K562 (cell line): Measurements from ENCODE around the gene PDLIM7. TPM values are rescaled to one million over a fixed set of nuclear protein-coding genes. Genes with fewer than 3 reads are reported as not detected.

Source experiments
- ILK ChIP-seq: fragments of 450-650 bp; IDR thresholded peaks from 2 replicates; pipeline ENCODE4 v1.6.1; 2016; ENCODE audit warnings: missing genetic modification characterization, low read depth, mild to moderate bottlenecking, missing compliant biosample characterization, moderate library complexity, borderline replicate concordance
- KLF16 ChIP-seq: IDR thresholded peaks from 2 replicates; pipeline ENCODE4 v1.6.1; 2016; ENCODE audit warnings: antibody characterized with exemption
- RBBP5 ChIP-seq: fragments of 200-600 bp; sonication (generic); IDR thresholded peaks from 2 replicates; pipeline ENCODE4 v1.6.1; 2012; ENCODE audit warnings: borderline replicate concordance, mild to moderate bottlenecking, low read length, control low read depth, inconsistent platforms; ENCODE audit not compliant: insufficient read depth, poor library complexity, severe bottlenecking
- RBM39 ChIP-seq: fragments of 200-400 bp; formaldehyde crosslinking; optimal IDR thresholded peaks from 2 replicates; pipeline ENCODE3; 2018; ENCODE audit warnings: low read depth, low read length
- ZBTB40 ChIP-seq, 2 experiments: fragments of 450-650 bp in 1 of 2; sonication (generic) in 1 of 2; formaldehyde crosslinking in 1 of 2; IDR thresholded peaks; 2 replicates each; pipeline versions ENCODE4 v1.7.1 to v1.9.0; 2016 to 2022; ENCODE audit warnings: inconsistent platforms in 1 of 2, mild to moderate bottlenecking in 1 of 2, missing genetic modification reagents in 1 of 2
- polyA plus RNA-seq, 8 experiments: library from polyadenylated mRNA; depleted of rRNA in 4 of 8; stranded (reverse) in 5 of 8; unstranded in 3 of 8; fragments of >200 nt; fragmentation: Nextera tagmentation in 2 of 8; fragmentation: Illumina TruSeq in 1 of 8; extraction: Ambion mirVana in 2 of 8; extraction: Trizol in 1 of 8; gene quantifications; 2 replicates each; pipeline versions ENCODE4 v1.2.1 to v1.2.3, GENCODE V29; 2011 to 2014; ENCODE audit warnings: inconsistent platforms in 1 of 8, missing spikeins in 1 of 8
- total RNA-seq, 7 experiments: library from RNA; depleted of rRNA in 6 of 7; stranded (reverse); fragments of >200 nt in 6 of 7; fragmentation: Illumina TruSeq in 2 of 7; extraction: Trizol in 2 of 7; gene quantifications; 2 replicates each; pipeline versions ENCODE4 v1.2.1 to v1.2.3, GENCODE V29; 2011 to 2021; ENCODE audit warnings: low replicate concordance in 1 of 7

Gene PDLIM7
- total and polyA plus RNA-seq, 9 of the 15 experiments (the other 6 are each of a cell fraction or from before 2014, with no cell fraction given) = 2.1 to 124 (median 32.6) TPM

- TF ChIP-seq ZBTB40 (IDR thresholded peaks at IDR 0.05) = no peak
- no peak for TF ChIP-seq ZBTB40 (CRISPR knock-in tag; IDR thresholded peaks at IDR 0.05)
- TF ChIP-seq ILK (tag) = no peak
- TF ChIP-seq RBBP5 = no peak
- TF ChIP-seq KLF16 = no peak
- peak; percentile 3 for TF ChIP-seq RBM39
- TF ChIP-seq, all 486 proteins: peak for 30
Observed at GRCh38 chr5:177447066-177447610, 50.3 kb downstream of the PDLIM7 start (continued).
